ENCODE data around the gene C1QTNF1.

GRCh38 chr17:79051306-79051705 is 27.3 kb downstream of the C1QTNF1 start:
- TF ChIP-seq CTCF (IDR thresholded peaks at IDR 0.05) (no peak), POLR2A (IDR thresholded peaks at IDR 0.05) (no peak)
